AML-193 (cell line): ENCODE measurements around the gene ELMOD3.
"Not testable (repeated sequence)": the region's sequence is repeated elsewhere in the genome, so short reads cannot be mapped to it uniquely, and the experiment has no call there.

Source experiments
- DNase-seq, 2 experiments: peaks; one replicate each; lab custom pipeline; 2025; lab: John Stamatoyannopoulos, UW

Gene ELMOD3

GRCh38 chr2:85354286-85355072 lies at the start of gene ELMOD3, which contains the start of gene RETSAT:
Gene ELMOD3, plus strand, starts transcription at chr2:85354769. Its CDS starts 2,430 bp downstream, at chr2:85357199.
Gene RETSAT, minus strand, starts transcription at chr2:85354528. Its CDS starts 21 bp downstream, at chr2:85354507.
- DNase-seq: peak; percentile 97 to 99

- DNase-seq: no peak
Observed at GRCh38 chr2:85307527-85307897, 47.1 kb upstream of the ELMOD3 start.

GRCh38 chr2:85308201-85308600 lies 46.4 kb upstream of the ELMOD3 start:
- no peak for DNase-seq

GRCh38 chr2:85308896-85309555 lies 45.5 kb upstream of the ELMOD3 start:
- DNase-seq: no peak

- no peak for DNase-seq
Observed at GRCh38 chr2:85309699-85310321, 44.8 kb upstream of the ELMOD3 start.

GRCh38 chr2:85310330-85310729 lies 44.2 kb upstream of the ELMOD3 start:
- no peak for DNase-seq

- DNase-seq: no peak
Observed at GRCh38 chr2:85312404-85312803, 42.2 kb upstream of the ELMOD3 start.

- no peak for DNase-seq
Observed at GRCh38 chr2:85314884-85315242, 39.7 kb upstream of the ELMOD3 start.

GRCh38 chr2:85315921-85316320 lies 38.6 kb upstream of the ELMOD3 start:
- not testable (repeated sequence) for DNase-seq

- no peak for DNase-seq
Observed at GRCh38 chr2:85318222-85319074, 36.1 kb upstream of the ELMOD3 start.

GRCh38 chr2:85319796-85320195 lies 34.8 kb upstream of the ELMOD3 start:
- no peak for DNase-seq

GRCh38 chr2:85323351-85323987 lies 31.1 kb upstream of the ELMOD3 start:
- DNase-seq: no peak

- DNase-seq: not testable (repeated sequence)
Observed at GRCh38 chr2:85323988-85324367, 30.6 kb upstream of the ELMOD3 start.

GRCh38 chr2:85324639-85325465 lies 29.7 kb upstream of the ELMOD3 start:
- DNase-seq: peak; percentile 68 to 81

GRCh38 chr2:85325466-85325811 lies 29.1 kb upstream of the ELMOD3 start:
- no peak for DNase-seq

- peak; percentile 66 to 78 for DNase-seq
Observed at GRCh38 chr2:85326406-85327159, 28.0 kb upstream of the ELMOD3 start.

- no peak for DNase-seq
Observed at GRCh38 chr2:85327160-85327821, 27.3 kb upstream of the ELMOD3 start.

GRCh38 chr2:85327822-85328617 lies 26.5 kb upstream of the ELMOD3 start, which contains the start of gene TGOLN2:
Gene TGOLN2, minus strand, starts transcription at chr2:85327989. Its CDS starts 27 bp downstream, at chr2:85327962.
- peak; percentile 86 to 90 for DNase-seq
